Upper lobe of right lung (tissue), 1 donor: ENCODE results near the gene AFDN. TPM values are rescaled to one million over a fixed set of nuclear protein-coding genes. Genes with fewer than 3 reads are reported as not detected.

ENCODE experiments used
- ATAC-seq: fragments of 200-7000 bp; cut with Tn5 transposase; one replicate; pipeline ENCODE4 v1.9.1; 2020; ENCODE audit warnings: mild to moderate bottlenecking, moderate library complexity
- DNase-seq: peaks from one replicate; pipeline ENCODE4 v3.0.0-alpha.2; 2020
- H3K27ac ChIP-seq: fragments of 200-600 bp; one replicate; pipeline ENCODE4 v1.8.0; 2022
- H3K27me3 ChIP-seq: fragments of 200-600 bp; one replicate; pipeline ENCODE4 v1.8.0; 2022; ENCODE audit warnings: mild to moderate bottlenecking
- H3K36me3 ChIP-seq: fragments of 200-600 bp; one replicate; pipeline ENCODE4 v1.8.0; 2022
- H3K4me1 ChIP-seq: fragments of 200-600 bp; one replicate; pipeline ENCODE4 v1.8.0; 2022
- H3K4me3 ChIP-seq: fragments of 200-600 bp; one replicate; pipeline ENCODE4 v1.8.0; 2022; ENCODE audit warnings: mild to moderate bottlenecking
- H3K9me3 ChIP-seq: fragments of 200-600 bp; one replicate; pipeline ENCODE4 v1.8.0; 2022
- CTCF ChIP-seq: fragments of 200-600 bp; IDR thresholded peaks from one replicate; pipeline ENCODE4 v1.8.0; 2022; ENCODE audit warnings: antibody characterized with exemption
- intact Hi-C: fragments of 100-400 bp; cut with DNase I; formaldehyde crosslinking; loops from one replicate; pipeline ENCODE4 v1.11.0; 2022
- total RNA-seq: library from RNA; stranded (reverse); fragmentation: NEBNext Ultra II Directional; extraction: Animal tissue kit (Norgen Biotek cat#: 25700); gene quantifications from one replicate; pipeline ENCODE4 v1.2.1, GENCODE V29; 2021
- donor health status: DM: no; HTN: yes; CAD: no; lungs with severe emphysema.

AFDN gene
- total RNA-seq, 1 donor from 2014 or later: 179 TPM

GRCh38 chr6:167993831-167994230 is 167.1 kb downstream of the AFDN start:
- Histone ChIP-seq H3K36me3 (no peaks in the 10 kb centered on the region), H3K4me1 (no peaks in the 10 kb centered on the region), H3K4me3 (no peak overlapping the region), H3K27ac (no peak overlapping the region), H3K27me3 (no peaks in the 10 kb centered on the region), H3K9me3 (no peaks in the 10 kb centered on the region)
- no peak for DNase-seq
- no peak for TF ChIP-seq CTCF
- intact Hi-C loops: no loop called here
- ATAC-seq: no peak

GRCh38 chr6:167995302-167995701 is 168.6 kb downstream of the AFDN start:
- intact Hi-C loops: no loop called here
- Histone ChIP-seq H3K4me3 (no peak overlapping the region), H3K27ac (no peak overlapping the region), H3K27me3 (no peaks in the 10 kb centered on the region), H3K36me3 (no peaks in the 10 kb centered on the region), H3K9me3 (no peaks in the 10 kb centered on the region), H3K4me1 (no peaks in the 10 kb centered on the region)
- no peak for ATAC-seq
- DNase-seq: peak; percentile 63
- no peak for TF ChIP-seq CTCF

DNA sequence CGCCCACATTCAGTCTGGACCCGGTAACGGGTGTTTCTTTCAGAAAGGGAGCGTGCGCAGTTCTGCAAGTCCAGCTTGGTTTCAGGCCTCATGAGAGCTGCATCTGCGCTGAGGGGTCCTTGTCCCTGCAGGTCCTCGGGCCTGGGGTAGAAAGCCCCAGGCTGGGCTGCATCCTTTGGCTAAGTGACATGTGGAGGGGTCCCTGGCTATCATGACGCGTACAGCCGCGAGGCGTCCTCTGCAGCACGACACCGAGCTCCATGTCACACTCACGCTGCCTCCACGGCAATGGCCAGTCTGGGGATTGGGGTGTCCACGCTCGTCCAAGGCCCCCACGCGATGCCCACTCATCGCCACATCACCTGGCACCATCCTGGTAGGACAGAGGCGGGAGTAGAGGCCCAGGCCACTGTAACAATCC is 169.0 kb downstream of the AFDN start:
- ATAC-seq: peak; percentile 13
- no peaks in the 10 kb centered on the region for H3K27me3 ChIP-seq

DNA sequence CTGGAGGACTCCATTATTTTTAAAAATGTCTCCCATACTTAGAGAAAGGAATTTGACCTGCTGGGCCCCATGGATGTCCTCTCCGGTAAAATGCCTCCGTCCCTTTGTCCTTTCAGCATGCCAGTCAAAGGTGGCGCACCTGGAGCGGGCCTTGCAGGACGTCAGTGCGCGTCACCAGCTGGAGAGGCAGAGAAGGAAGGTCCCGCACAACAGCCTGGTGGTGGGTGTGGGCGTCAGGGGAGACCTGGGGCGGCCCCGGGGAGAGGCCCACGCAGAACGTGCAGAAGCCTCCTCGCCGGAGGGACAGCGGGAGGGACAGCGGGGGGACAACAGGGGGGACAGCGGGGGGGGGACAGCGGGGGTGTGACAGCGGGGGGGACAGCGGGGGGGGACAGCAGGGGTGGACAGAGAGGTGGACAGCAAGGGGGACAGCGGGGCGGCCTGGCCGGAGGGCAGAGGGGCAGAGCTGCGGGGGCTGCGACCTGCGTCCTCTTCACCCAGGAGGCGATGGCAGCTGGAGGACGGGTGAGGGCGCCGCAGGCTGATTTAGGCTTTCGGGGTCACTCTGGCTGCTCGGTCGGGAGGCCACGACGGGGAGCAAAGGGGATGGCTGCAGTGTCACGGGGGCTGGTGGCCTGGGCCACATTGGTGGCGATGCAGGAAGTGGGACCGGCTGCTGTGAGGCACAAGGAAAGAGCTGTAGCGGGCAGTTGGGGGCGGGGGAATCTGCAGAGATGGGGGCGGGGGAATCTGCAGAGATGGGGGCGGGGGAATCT is 169.9 kb downstream of the AFDN start:
- Histone ChIP-seq H3K9me3 (no peaks in the 10 kb centered on the region), H3K36me3 (no peaks in the 10 kb centered on the region), H3K27ac (no peak overlapping the region), H3K27me3 (no peaks in the 10 kb centered on the region), H3K4me1 (no peaks in the 10 kb centered on the region), H3K4me3 (no peak overlapping the region)
- DNase-seq: peak; percentile 54
- no peak for ATAC-seq
- no peak for TF ChIP-seq CTCF
- intact Hi-C loops: no loop called here

More for the DNA sequence above, 169.0 kb downstream of the AFDN start:
- H3K4me1 ChIP-seq: no peaks in the 10 kb centered on the region
- no peak for TF ChIP-seq CTCF
- no peaks in the 10 kb centered on the region for H3K9me3 ChIP-seq
- H3K4me3 ChIP-seq: no peak overlapping the region
- intact Hi-C loops: no loop called here
- DNase-seq: peak; percentile 55
- H3K36me3 ChIP-seq: no peaks in the 10 kb centered on the region
- no peak overlapping the region for H3K27ac ChIP-seq

GRCh38 chr6:167997642-167998041 is 170.9 kb downstream of the AFDN start, which contains the start of gene KIF25:
KIF25 (plus strand) TSS chr6:167997671; CDS start chr6:168029586, 31,915 bp downstream.
- no peaks in the 10 kb centered on the region for H3K27me3 ChIP-seq
- TF ChIP-seq CTCF: no peak
- no peak within 1 kb of the TSS for H3K4me3 ChIP-seq
- no peaks in the 10 kb centered on the region for H3K36me3 ChIP-seq
- intact Hi-C loops: no loop called here
- H3K27ac ChIP-seq: no peak within 1 kb of the TSS
- H3K4me1 ChIP-seq: no peaks in the 10 kb centered on the region
- ATAC-seq: no peak
- DNase-seq: no peak
- no peaks in the 10 kb centered on the region for H3K9me3 ChIP-seq
